WTC11 (cell line): Measurements from ENCODE around the gene MLC1. TPM values are rescaled to one million over a fixed set of nuclear protein-coding genes. Genes with fewer than 3 reads are reported as not detected.
A peak's percentile ranks its signal among the peaks of the same experiment; 100 is the strongest.

Experiments used
- CBFB ChIP-seq: sonication (generic); formaldehyde crosslinking; IDR thresholded peaks from 2 replicates; pipeline ENCODE4 v1.8.1; 2022; ENCODE audit warnings: mild to moderate bottlenecking, low read depth, missing genetic modification reagents
- ESRRA ChIP-seq: sonication (generic); formaldehyde crosslinking; IDR thresholded peaks from 2 replicates; pipeline ENCODE4 v1.8.1; 2022; ENCODE audit warnings: mild to moderate bottlenecking, missing genetic modification reagents, borderline replicate concordance
- ETV6 ChIP-seq: sonication (generic); formaldehyde crosslinking; IDR thresholded peaks from 2 replicates; pipeline ENCODE4 v1.8.1; 2022; ENCODE audit warnings: mild to moderate bottlenecking, missing genetic modification reagents
- FOXJ3 ChIP-seq: sonication (generic); formaldehyde crosslinking; IDR thresholded peaks from 2 replicates; pipeline ENCODE4 v1.9.0; 2021; ENCODE audit warnings: missing genetic modification reagents, mild to moderate bottlenecking, borderline replicate concordance
- FOXP1 ChIP-seq: sonication (generic); formaldehyde crosslinking; IDR thresholded peaks from 2 replicates; pipeline ENCODE4 v1.8.0; 2022; ENCODE audit warnings: missing genetic modification reagents, mild to moderate bottlenecking, moderate library complexity, borderline replicate concordance
- GABPB1 ChIP-seq: sonication (generic); formaldehyde crosslinking; IDR thresholded peaks from 2 replicates; pipeline ENCODE4 v1.8.1; 2023; ENCODE audit warnings: mild to moderate bottlenecking, missing genetic modification reagents
- GTF2I ChIP-seq: fragments of 250-450 bp; sonication (Bioruptor Pico); conservative IDR thresholded peaks from 2 replicates; pipeline ENCODE4 v1.4.0; 2021; ENCODE audit warnings: mild to moderate bottlenecking
- IRF1 ChIP-seq: sonication (generic); formaldehyde crosslinking; IDR thresholded peaks from 2 replicates; pipeline ENCODE4 v1.8.0; 2023; ENCODE audit warnings: missing genetic modification reagents
- IRF2 ChIP-seq: sonication (generic); formaldehyde crosslinking; IDR thresholded peaks from 2 replicates; pipeline ENCODE4 v1.8.0; 2022; ENCODE audit warnings: low read depth, missing genetic modification reagents, borderline replicate concordance
- JAZF1 ChIP-seq: fragments of 250-450 bp; sonication (Bioruptor Pico); IDR thresholded peaks from 2 replicates; pipeline ENCODE4 v1.9.0; 2021; ENCODE audit warnings: moderate library complexity, mild to moderate bottlenecking, inconsistent platforms
- JUN ChIP-seq: sonication (generic); formaldehyde crosslinking; IDR thresholded peaks from 2 replicates; pipeline ENCODE4 v1.8.0; 2023; ENCODE audit warnings: mild to moderate bottlenecking, missing genetic modification reagents
- TEAD1 ChIP-seq: sonication (generic); formaldehyde crosslinking; IDR thresholded peaks from 2 replicates; pipeline ENCODE4 v1.8.0; 2022; ENCODE audit warnings: mild to moderate bottlenecking, missing genetic modification reagents
- total RNA-seq: library from RNA; stranded (reverse); gene quantifications from 3 replicates; pipeline ENCODE4 v1.2.3, GENCODE V29; 2021
- TF ChIP-seq, protein P1 (sequence below): fragments of 250-450 bp; sonication (Bioruptor Pico); IDR thresholded peaks from 2 replicates; pipeline ENCODE4 v1.9.0; 2021; ENCODE audit warnings: mild to moderate bottlenecking, borderline replicate concordance
- TF ChIP-seq, protein P2 (sequence below): fragments of 250-450 bp; sonication (Bioruptor Pico); IDR thresholded peaks from 2 replicates; pipeline ENCODE4 v1.8.0; 2021; ENCODE audit warnings: mild to moderate bottlenecking
- TF ChIP-seq, protein P3 (sequence below): sonication (generic); formaldehyde crosslinking; IDR thresholded peaks from 2 replicates; pipeline ENCODE4 v1.8.0; 2022; ENCODE audit warnings: mild to moderate bottlenecking, missing genetic modification reagents
- TF ChIP-seq, protein P4 (sequence below): sonication (generic); formaldehyde crosslinking; IDR thresholded peaks from 2 replicates; pipeline ENCODE4 v1.8.0; 2023; ENCODE audit warnings: missing genetic modification reagents, mild to moderate bottlenecking, borderline replicate concordance
- TF ChIP-seq, protein P5 (sequence below): fragments of 250-450 bp; sonication (Bioruptor Pico); IDR thresholded peaks from 2 replicates; pipeline ENCODE4 v2.1.2; 2022; ENCODE audit warnings: mild to moderate bottlenecking, moderate library complexity
- TF ChIP-seq, protein P6 (sequence below): sonication (generic); formaldehyde crosslinking; IDR thresholded peaks from 2 replicates; pipeline ENCODE4 v1.8.0; 2022; ENCODE audit warnings: mild to moderate bottlenecking, missing genetic modification reagents
- TF ChIP-seq, protein P7 (sequence below): sonication (generic); formaldehyde crosslinking; IDR thresholded peaks from 2 replicates; pipeline ENCODE4 v1.8.1; 2023; ENCODE audit warnings: mild to moderate bottlenecking, missing genetic modification reagents, moderate library complexity

The MLC1 gene
- total RNA-seq, 1 experiment from 2014 or later, result 0.13 TPM

DNA sequence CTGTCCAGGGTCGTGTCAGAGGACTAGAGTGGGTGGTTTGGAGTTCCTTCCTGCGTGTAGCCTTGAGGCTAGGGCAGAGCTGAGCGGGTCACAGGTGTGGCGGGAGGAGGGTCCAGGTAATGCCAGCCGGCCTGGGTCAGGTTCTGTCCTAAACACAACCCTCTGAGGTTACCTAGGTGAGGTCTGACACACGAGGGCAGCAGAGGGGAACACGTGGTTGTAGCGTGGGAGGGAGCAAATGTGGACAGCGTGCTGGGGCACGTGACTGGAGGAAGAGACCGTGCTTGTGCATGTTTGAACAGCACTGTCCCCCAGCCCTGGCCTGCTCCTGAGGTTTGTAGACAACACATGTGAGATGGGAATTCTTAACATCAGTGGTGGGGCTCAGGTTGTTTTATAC is 17.7 kb upstream of the MLC1 start (continued):
- no peak for TF ChIP-seq FOXJ3 (CRISPR knock-in tag)
- no peak for TF ChIP-seq ESRRA (CRISPR knock-in tag)
- TF ChIP-seq, protein P1, sequence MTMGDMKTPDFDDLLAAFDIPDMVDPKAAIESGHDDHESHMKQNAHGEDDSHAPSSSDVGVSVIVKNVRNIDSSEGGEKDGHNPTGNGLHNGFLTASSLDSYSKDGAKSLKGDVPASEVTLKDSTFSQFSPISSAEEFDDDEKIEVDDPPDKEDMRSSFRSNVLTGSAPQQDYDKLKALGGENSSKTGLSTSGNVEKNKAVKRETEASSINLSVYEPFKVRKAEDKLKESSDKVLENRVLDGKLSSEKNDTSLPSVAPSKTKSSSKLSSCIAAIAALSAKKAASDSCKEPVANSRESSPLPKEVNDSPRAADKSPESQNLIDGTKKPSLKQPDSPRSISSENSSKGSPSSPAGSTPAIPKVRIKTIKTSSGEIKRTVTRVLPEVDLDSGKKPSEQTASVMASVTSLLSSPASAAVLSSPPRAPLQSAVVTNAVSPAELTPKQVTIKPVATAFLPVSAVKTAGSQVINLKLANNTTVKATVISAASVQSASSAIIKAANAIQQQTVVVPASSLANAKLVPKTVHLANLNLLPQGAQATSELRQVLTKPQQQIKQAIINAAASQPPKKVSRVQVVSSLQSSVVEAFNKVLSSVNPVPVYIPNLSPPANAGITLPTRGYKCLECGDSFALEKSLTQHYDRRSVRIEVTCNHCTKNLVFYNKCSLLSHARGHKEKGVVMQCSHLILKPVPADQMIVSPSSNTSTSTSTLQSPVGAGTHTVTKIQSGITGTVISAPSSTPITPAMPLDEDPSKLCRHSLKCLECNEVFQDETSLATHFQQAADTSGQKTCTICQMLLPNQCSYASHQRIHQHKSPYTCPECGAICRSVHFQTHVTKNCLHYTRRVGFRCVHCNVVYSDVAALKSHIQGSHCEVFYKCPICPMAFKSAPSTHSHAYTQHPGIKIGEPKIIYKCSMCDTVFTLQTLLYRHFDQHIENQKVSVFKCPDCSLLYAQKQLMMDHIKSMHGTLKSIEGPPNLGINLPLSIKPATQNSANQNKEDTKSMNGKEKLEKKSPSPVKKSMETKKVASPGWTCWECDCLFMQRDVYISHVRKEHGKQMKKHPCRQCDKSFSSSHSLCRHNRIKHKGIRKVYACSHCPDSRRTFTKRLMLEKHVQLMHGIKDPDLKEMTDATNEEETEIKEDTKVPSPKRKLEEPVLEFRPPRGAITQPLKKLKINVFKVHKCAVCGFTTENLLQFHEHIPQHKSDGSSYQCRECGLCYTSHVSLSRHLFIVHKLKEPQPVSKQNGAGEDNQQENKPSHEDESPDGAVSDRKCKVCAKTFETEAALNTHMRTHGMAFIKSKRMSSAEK, result no peak
- TF ChIP-seq, protein P2, sequence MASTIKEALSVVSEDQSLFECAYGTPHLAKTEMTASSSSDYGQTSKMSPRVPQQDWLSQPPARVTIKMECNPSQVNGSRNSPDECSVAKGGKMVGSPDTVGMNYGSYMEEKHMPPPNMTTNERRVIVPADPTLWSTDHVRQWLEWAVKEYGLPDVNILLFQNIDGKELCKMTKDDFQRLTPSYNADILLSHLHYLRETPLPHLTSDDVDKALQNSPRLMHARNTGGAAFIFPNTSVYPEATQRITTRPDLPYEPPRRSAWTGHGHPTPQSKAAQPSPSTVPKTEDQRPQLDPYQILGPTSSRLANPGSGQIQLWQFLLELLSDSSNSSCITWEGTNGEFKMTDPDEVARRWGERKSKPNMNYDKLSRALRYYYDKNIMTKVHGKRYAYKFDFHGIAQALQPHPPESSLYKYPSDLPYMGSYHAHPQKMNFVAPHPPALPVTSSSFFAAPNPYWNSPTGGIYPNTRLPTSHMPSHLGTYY (CRISPR knock-in tag), result no peak
- no peak; the same call in 1 of the 2 replicates for TF ChIP-seq ETV6
- TF ChIP-seq, protein P3, sequence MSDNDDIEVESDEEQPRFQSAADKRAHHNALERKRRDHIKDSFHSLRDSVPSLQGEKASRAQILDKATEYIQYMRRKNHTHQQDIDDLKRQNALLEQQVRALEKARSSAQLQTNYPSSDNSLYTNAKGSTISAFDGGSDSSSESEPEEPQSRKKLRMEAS (CRISPR knock-in tag), result peak; percentile 63; the same call in 1 of the 2 replicates
- TF ChIP-seq IRF2 (CRISPR knock-in tag), result no peak
- no peak for TF ChIP-seq CBFB (CRISPR knock-in tag)
- TF ChIP-seq FOXP1, result no peak
- TF ChIP-seq GTF2I, result no peak
- TF ChIP-seq, protein P4, sequence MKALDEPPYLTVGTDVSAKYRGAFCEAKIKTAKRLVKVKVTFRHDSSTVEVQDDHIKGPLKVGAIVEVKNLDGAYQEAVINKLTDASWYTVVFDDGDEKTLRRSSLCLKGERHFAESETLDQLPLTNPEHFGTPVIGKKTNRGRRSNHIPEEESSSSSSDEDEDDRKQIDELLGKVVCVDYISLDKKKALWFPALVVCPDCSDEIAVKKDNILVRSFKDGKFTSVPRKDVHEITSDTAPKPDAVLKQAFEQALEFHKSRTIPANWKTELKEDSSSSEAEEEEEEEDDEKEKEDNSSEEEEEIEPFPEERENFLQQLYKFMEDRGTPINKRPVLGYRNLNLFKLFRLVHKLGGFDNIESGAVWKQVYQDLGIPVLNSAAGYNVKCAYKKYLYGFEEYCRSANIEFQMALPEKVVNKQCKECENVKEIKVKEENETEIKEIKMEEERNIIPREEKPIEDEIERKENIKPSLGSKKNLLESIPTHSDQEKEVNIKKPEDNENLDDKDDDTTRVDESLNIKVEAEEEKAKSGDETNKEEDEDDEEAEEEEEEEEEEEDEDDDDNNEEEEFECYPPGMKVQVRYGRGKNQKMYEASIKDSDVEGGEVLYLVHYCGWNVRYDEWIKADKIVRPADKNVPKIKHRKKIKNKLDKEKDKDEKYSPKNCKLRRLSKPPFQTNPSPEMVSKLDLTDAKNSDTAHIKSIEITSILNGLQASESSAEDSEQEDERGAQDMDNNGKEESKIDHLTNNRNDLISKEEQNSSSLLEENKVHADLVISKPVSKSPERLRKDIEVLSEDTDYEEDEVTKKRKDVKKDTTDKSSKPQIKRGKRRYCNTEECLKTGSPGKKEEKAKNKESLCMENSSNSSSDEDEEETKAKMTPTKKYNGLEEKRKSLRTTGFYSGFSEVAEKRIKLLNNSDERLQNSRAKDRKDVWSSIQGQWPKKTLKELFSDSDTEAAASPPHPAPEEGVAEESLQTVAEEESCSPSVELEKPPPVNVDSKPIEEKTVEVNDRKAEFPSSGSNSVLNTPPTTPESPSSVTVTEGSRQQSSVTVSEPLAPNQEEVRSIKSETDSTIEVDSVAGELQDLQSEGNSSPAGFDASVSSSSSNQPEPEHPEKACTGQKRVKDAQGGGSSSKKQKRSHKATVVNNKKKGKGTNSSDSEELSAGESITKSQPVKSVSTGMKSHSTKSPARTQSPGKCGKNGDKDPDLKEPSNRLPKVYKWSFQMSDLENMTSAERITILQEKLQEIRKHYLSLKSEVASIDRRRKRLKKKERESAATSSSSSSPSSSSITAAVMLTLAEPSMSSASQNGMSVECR (CRISPR knock-in tag), result no peak
- TF ChIP-seq GABPB1, result peak; percentile 61; the same call in 1 of the 2 replicates
- peak; percentile 22; the same call in 1 of the 2 replicates for TF ChIP-seq IRF1 (CRISPR knock-in tag)
- TF ChIP-seq TEAD1 (CRISPR knock-in tag), result no peak
- TF ChIP-seq, protein P5, sequence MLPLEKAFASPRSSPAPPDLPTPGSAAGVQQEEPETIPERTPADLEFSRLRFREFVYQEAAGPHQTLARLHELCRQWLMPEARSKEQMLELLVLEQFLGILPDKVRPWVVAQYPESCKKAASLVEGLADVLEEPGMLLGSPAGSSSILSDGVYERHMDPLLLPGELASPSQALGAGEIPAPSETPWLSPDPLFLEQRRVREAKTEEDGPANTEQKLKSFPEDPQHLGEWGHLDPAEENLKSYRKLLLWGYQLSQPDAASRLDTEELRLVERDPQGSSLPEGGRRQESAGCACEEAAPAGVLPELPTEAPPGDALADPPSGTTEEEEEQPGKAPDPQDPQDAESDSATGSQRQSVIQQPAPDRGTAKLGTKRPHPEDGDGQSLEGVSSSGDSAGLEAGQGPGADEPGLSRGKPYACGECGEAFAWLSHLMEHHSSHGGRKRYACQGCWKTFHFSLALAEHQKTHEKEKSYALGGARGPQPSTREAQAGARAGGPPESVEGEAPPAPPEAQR, result no peak
- TF ChIP-seq, protein P6, sequence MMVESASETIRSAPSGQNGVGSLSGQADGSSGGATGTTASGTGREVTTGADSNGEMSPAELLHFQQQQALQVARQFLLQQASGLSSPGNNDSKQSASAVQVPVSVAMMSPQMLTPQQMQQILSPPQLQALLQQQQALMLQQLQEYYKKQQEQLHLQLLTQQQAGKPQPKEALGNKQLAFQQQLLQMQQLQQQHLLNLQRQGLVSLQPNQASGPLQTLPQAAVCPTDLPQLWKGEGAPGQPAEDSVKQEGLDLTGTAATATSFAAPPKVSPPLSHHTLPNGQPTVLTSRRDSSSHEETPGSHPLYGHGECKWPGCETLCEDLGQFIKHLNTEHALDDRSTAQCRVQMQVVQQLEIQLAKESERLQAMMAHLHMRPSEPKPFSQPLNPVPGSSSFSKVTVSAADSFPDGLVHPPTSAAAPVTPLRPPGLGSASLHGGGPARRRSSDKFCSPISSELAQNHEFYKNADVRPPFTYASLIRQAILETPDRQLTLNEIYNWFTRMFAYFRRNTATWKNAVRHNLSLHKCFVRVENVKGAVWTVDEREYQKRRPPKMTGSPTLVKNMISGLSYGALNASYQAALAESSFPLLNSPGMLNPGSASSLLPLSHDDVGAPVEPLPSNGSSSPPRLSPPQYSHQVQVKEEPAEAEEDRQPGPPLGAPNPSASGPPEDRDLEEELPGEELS (CRISPR knock-in tag), result 0 out of 2 replicates have a peak, but pooled peaks have one; percentile 50
- no peak for TF ChIP-seq JAZF1 (CRISPR knock-in tag)
- TF ChIP-seq, protein P7, sequence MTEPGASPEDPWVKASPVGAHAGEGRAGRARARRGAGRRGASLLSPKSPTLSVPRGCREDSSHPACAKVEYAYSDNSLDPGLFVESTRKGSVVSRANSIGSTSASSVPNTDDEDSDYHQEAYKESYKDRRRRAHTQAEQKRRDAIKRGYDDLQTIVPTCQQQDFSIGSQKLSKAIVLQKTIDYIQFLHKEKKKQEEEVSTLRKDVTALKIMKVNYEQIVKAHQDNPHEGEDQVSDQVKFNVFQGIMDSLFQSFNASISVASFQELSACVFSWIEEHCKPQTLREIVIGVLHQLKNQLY, result no peak
- TF ChIP-seq JUN (CRISPR knock-in tag), result no peak
